ENCODE measurements around the gene SUGCT.

The SUGCT gene

GRCh38 chr7:40471891-40472290, 337.1 kb downstream of the SUGCT start:
- TF ChIP-seq ZNF174 (tag by site-specific recombination; IDR thresholded peaks at IDR 0.05) (no peak), ZNF354C (tag by site-specific recombination; IDR thresholded peaks at IDR 0.05; ENCODE audit: borderline replicate concordance, low read depth) (no peak), GLI2 (tag by site-specific recombination; IDR thresholded peaks at IDR 0.05; ENCODE audit: borderline replicate concordance, low read depth) (no peak), ZNF629 (tag by site-specific recombination; IDR thresholded peaks at IDR 0.05) (no peak), ZNF521 (tag by site-specific recombination; IDR thresholded peaks at IDR 0.05) (no peak), HOXC10 (CRISPR knock-in tag; IDR thresholded peaks at IDR 0.05) (no peak)
- TF ChIP-seq, protein P1, sequence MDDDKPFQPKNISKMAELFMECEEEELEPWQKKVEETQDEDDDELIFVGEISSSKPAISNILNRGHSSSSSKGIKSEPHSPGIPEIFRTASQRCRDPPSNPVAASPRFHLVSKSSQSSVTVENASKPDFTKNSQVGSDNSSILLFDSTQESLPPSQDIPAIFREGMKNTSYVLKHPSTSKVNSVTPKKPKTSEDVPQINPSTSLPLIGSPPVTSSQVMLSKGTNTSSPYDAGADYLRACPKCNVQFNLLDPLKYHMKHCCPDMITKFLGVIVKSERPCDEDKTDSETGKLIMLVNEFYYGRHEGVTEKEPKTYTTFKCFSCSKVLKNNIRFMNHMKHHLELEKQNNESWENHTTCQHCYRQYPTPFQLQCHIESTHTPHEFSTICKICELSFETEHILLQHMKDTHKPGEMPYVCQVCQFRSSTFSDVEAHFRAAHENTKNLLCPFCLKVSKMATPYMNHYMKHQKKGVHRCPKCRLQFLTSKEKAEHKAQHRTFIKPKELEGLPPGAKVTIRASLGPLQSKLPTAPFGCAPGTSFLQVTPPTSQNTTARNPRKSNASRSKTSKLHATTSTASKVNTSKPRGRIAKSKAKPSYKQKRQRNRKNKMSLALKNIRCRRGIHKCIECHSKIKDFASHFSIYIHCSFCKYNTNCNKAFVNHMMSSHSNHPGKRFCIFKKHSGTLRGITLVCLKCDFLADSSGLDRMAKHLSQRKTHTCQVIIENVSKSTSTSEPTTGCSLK (tag by site-specific recombination; IDR thresholded peaks at IDR 0.05): no peak
- H3K36me3 ChIP-seq (ENCODE audit: control insufficient read depth in 2 of 2, insufficient read depth in 1 of 2, low read length in 2 of 2): no peaks in the 10 kb centered on the region
- H3K4me3 ChIP-seq (ENCODE audit: low read depth, low read length): no peak overlapping the region
- CTCF ChIA-PET: no interaction called here
- POLR2A ChIA-PET: no interaction called here
- H3K4me1 ChIP-seq (ENCODE audit: control insufficient read depth, insufficient read depth, low read length): no peaks in the 10 kb centered on the region
- no peak overlapping the region for H3K27ac ChIP-seq (ENCODE audit: extremely low read depth, low read depth, low read length)
- H3K9me3 ChIP-seq (ENCODE audit: control insufficient read depth, insufficient read depth, low read depth, low read length): no peaks in the 10 kb centered on the region

DNA sequence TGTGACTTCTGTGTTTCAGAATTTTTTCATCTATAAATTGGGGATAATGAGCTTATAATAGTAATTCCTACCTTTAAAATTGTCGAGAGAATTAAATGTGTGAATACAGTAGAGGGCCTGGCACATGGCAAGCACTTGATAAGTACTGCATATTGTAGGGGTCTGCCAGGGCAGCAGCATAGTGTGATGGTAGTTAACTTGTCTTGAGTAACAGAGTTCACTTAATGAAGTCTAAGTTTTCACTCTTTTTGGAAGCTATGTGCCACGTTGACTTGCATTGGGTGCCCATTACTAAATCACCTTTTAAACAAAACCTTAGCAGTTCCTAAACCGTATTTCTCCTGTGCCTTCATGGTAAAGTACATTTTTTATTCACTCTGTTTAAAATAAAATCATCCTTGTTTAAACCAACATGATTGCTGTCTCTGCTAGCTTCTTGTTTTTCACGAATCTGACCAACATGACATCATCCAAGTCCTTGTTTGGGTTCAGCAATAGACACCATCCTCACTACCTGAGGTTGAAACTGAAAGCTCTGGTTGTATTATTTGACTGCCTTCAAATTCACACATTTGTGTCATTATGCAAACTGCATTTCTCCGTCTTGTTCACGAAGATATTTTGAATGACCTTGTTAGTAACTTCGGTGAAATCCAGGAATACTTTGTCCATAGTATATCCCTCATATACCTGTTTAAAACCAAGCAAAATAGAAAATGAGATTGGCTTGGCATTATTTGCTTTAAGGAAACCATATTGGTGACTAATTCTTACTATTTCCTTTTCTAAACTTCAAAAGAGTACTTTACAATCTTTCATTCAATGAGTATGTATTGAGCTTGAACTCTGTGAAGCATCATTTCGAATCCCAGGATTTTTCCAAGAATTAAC, 340.2 kb downstream of the SUGCT start:
- H3K36me3 ChIP-seq (ENCODE audit: control insufficient read depth in 2 of 2, insufficient read depth in 1 of 2, low read length in 2 of 2): no peaks in the 10 kb centered on the region
- CTCF ChIA-PET: interaction anchor here (0.6 to 1.7 kb wide), 2 partner anchors 8 to 243 kb away, joined by 4 to 9 read pairs; no protein-coding TSS in a partner anchor
- H3K27ac ChIP-seq (ENCODE audit: extremely low read depth, low read depth, low read length): no peak overlapping the region
- H3K4me3 ChIP-seq (ENCODE audit: low read depth, low read length): no peak overlapping the region
- POLR2A ChIA-PET: no interaction called here
- H3K9me3 ChIP-seq (ENCODE audit: control insufficient read depth, insufficient read depth, low read depth, low read length): no peaks in the 10 kb centered on the region
- H3K4me1 ChIP-seq (ENCODE audit: control insufficient read depth, insufficient read depth, low read length): no peaks in the 10 kb centered on the region
- TF ChIP-seq, protein P2, sequence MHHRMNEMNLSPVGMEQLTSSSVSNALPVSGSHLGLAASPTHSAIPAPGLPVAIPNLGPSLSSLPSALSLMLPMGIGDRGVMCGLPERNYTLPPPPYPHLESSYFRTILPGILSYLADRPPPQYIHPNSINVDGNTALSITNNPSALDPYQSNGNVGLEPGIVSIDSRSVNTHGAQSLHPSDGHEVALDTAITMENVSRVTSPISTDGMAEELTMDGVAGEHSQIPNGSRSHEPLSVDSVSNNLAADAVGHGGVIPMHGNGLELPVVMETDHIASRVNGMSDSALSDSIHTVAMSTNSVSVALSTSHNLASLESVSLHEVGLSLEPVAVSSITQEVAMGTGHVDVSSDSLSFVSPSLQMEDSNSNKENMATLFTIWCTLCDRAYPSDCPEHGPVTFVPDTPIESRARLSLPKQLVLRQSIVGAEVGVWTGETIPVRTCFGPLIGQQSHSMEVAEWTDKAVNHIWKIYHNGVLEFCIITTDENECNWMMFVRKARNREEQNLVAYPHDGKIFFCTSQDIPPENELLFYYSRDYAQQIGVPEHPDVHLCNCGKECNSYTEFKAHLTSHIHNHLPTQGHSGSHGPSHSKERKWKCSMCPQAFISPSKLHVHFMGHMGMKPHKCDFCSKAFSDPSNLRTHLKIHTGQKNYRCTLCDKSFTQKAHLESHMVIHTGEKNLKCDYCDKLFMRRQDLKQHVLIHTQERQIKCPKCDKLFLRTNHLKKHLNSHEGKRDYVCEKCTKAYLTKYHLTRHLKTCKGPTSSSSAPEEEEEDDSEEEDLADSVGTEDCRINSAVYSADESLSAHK (tag by site-specific recombination; IDR thresholded peaks at IDR 0.05): no peak
- TF ChIP-seq ZBTB11 (tag by site-specific recombination; conservative IDR thresholded peaks at IDR 0.05; ENCODE audit: low read depth) (no peak), ZNF473 (tag by site-specific recombination; IDR thresholded peaks at IDR 0.05) (no peak), FEZF1 (tag by site-specific recombination; IDR thresholded peaks at IDR 0.05) (no peak), OVOL3 (tag by site-specific recombination; IDR thresholded peaks at IDR 0.05) (no peak), ZBTB8A (tag by site-specific recombination; IDR thresholded peaks at IDR 0.05) (no peak), SCRT1 (tag by site-specific recombination; IDR thresholded peaks at IDR 0.05; ENCODE audit: borderline replicate concordance) (no peak), GLI2 (tag by site-specific recombination; IDR thresholded peaks at IDR 0.05; ENCODE audit: borderline replicate concordance, low read depth) (no peak), GFI1B (tag by site-specific recombination; IDR thresholded peaks at IDR 0.05) (no peak), ZNF560 (tag by site-specific recombination; IDR thresholded peaks at IDR 0.05; ENCODE audit: borderline replicate concordance) (no peak), GLI4 (tag by site-specific recombination; IDR thresholded peaks at IDR 0.05) (no peak), YY1 (tag by site-specific recombination; IDR thresholded peaks at IDR 0.05) (no peak), SALL2 (tag by site-specific recombination; IDR thresholded peaks at IDR 0.05; ENCODE audit: borderline replicate concordance) (no peak)
- TF ChIP-seq, protein P3, sequence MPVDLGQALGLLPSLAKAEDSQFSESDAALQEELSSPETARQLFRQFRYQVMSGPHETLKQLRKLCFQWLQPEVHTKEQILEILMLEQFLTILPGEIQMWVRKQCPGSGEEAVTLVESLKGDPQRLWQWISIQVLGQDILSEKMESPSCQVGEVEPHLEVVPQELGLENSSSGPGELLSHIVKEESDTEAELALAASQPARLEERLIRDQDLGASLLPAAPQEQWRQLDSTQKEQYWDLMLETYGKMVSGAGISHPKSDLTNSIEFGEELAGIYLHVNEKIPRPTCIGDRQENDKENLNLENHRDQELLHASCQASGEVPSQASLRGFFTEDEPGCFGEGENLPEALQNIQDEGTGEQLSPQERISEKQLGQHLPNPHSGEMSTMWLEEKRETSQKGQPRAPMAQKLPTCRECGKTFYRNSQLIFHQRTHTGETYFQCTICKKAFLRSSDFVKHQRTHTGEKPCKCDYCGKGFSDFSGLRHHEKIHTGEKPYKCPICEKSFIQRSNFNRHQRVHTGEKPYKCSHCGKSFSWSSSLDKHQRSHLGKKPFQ (tag by site-specific recombination; IDR thresholded peaks at IDR 0.05): no peak
- TF ChIP-seq, protein P1 (tag by site-specific recombination; IDR thresholded peaks at IDR 0.05): no peak

Measured in HEK293 (cell line).